ENCODE measurements around the gene WIF1.

Gene WIF1

DNA sequence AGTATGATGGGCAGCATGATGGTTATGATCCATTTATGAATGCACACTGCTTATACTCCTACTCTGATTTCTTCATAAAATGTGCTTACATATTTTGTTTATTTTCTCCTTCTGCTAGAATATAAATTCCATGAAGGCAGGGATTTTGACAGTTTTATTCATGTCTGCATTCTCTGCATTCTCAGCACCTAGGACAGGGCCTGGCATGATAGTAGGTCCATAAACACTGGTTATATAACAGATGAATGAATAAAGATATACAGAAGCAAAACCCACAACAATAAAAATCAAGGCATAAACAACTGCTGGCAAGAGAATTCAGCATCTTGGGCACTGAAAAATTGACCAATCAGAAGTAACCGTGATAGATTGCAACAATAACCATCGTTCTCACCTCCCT, 115.4 kb downstream of the WIF1 start:
- TF ChIP-seq, protein P1, sequence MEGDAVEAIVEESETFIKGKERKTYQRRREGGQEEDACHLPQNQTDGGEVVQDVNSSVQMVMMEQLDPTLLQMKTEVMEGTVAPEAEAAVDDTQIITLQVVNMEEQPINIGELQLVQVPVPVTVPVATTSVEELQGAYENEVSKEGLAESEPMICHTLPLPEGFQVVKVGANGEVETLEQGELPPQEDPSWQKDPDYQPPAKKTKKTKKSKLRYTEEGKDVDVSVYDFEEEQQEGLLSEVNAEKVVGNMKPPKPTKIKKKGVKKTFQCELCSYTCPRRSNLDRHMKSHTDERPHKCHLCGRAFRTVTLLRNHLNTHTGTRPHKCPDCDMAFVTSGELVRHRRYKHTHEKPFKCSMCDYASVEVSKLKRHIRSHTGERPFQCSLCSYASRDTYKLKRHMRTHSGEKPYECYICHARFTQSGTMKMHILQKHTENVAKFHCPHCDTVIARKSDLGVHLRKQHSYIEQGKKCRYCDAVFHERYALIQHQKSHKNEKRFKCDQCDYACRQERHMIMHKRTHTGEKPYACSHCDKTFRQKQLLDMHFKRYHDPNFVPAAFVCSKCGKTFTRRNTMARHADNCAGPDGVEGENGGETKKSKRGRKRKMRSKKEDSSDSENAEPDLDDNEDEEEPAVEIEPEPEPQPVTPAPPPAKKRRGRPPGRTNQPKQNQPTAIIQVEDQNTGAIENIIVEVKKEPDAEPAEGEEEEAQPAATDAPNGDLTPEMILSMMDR (IDR thresholded peaks at IDR 0.05; ENCODE audit: control insufficient read depth, insufficient read depth, low read depth, low read length, missing control alignments) = no peak

DNA sequence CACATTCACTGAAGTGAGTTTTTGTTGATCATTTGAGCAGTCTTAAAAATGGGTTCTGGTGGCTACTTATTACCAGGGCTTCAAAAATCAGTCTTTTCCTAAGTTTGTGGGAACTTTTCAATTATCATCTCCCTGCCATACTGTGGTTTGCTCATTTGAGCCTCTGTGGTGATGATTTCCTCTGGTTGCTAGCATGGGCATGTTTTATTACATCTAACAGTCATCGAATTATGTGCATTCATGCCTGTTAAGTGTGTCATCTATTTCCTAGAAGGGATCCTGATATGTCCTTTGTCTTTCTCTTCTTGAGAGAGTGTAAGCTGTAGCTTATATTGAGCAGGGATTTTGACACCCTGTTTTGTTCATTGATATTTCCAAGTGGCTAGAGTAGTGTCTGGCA, 116.8 kb downstream of the WIF1 start:
- DNase-seq (ENCODE audit: low read depth) = no peak
- no peak overlapping the region for H3K4me3 ChIP-seq (ENCODE audit: control insufficient read depth, low read depth, low read length)
- TF ChIP-seq, protein P1 (IDR thresholded peaks at IDR 0.05; ENCODE audit: control insufficient read depth, insufficient read depth, low read depth, low read length, missing control alignments) = no peak

More for the DNA sequence above, 115.4 kb downstream of the WIF1 start:
- DNase-seq (ENCODE audit: low read depth) = no peak
- no peak overlapping the region for H3K4me3 ChIP-seq (ENCODE audit: control insufficient read depth, low read depth, low read length)
